ENCODE results near the gene AGAP1. TPM values are rescaled to one million over a fixed set of nuclear protein-coding genes. Genes with fewer than 3 reads are reported as not detected.

The AGAP1 gene
- total RNA-seq: 13.3 and 22.3 TPM in 2 replicates

DNA sequence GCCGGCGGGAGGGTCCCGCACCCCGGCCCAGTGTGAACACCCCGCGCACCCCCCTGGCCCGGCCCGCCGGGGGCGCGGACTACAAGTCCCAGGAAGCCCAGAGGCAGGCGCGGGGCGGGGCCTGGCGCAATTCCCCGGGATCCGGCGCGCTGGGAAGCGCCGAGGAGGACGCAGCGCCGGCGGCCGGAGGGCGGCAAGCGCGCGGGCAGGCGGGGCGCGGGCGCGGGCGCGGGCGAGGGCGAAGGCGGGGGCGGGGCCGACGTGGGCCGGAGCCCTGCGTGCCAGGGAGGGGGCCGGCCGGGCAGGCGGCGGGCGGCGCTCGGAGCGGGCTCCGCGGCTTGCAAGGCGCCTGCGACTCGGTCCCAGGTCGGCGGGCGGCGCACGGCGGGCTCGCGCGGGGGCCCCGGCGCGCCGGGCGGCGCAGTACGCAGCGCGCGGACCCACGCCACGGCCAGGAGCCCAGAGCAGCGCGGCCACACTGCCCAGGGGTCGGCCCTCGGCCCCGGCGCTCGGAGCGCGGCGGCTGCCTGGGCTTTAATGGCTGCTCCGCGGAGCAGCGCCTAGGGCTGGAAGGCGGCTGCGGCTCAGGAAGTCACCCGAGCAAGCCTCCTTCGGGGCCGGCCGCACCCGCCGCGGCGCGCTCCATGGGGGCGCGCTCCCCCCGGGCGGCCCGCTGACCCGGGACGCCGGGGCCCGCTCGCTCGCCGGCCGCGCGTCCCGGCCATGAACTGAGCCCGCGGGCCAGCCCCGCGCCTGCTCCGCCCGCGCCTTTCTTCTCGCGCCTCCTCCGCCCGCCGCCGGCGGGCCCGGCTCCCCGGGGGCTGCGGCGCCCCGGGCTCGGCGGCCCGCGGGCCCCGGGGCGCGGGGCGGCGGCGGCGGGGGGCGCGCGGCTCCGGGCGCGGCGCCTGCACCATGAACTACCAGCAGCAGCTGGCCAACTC is at the start of gene AGAP1:
Gene AGAP1 (plus strand): TSS at position 269 of the 941 bp plus-strand sequence.
- DNase-seq (ENCODE audit: extremely low read depth, low read depth, low spot score): no peak

DNA sequence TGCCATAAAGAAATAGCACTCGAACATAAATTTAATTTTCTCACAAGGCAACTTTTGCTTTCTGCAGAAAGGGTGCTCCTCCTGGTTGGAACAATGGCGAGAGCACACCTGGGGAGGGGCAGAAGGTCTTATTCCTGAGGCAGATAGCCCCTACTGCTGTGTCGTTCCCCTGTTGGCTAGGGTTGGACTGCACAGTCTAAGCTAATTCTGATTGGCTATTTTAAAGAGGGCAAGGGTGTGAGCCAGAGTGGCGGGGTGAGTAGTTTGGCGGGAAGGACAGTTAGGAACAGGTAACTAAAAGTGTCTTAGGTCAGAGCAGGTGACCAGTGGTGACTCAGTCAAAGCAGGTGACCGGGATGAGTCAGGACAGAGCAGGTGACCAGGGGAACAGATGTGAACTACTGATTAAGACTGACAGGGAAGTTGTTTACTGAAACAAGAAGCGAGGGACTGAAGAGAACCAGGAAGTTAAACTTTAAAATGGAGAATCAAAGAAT is 49.7 kb upstream of the AGAP1 start:
- no peak for DNase-seq (ENCODE audit: extremely low read depth, low read depth, low spot score)

DNA sequence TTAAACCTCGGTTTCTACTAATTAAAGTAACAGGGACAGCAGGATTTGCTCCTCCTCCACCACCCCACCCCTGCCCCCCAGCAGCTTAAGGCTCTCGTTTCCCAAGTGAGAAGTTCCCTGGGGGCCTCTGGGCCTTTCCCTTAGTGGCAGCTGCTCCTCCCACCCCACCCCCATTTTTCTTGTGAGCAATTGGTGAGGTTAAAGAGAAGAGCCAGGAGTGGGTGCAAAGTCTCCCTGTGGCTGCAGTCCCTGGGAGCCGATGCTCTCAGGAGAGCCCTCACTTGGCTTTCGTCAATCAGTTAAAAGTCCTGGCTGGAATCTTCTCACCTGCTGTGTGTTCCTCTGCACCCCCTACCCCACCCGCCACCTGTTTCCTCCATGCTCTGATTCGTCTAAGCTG is 48.7 kb upstream of the AGAP1 start:
- no peak for DNase-seq (ENCODE audit: extremely low read depth, low read depth, low spot score)

DNA sequence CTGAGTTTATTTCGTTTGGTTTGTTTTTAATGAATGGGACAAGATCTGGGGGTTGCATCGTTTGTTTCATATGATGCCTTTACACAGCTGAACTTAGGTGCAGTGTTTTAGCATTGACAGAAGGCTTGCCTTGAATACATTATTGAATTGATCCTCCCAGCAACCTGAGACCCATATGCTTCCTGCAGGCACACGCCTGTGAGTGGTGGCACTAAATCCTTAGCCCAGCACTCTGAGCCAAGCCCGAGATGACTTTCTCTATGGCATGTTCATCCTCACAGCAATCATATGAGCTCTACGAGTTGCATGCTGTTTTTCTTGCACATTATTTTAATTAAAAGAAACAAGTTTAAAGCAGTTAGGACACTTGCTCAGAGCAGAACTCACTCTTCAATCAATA is 47.8 kb upstream of the AGAP1 start:
- DNase-seq (ENCODE audit: extremely low read depth, low read depth, low spot score): no peak

DNA sequence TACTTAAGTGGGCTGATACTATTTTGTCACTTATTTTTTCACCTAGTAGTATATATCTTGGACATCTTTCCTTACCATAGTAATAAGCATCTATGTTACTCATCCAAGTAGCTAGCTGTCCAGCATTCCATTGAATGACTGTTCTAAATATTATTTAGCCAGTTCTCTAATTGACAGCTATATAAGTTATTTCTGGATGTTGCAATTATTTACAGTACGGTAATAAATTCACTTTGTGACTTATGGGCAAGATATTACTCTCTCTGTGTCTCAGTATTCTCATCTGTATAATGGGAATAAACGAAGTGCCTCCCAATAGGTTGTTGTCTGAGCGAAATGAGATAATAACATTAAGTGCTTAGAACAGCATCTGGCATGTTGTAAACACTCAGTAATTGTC is 46.6 kb upstream of the AGAP1 start:
- DNase-seq (ENCODE audit: extremely low read depth, low read depth, low spot score): no peak

DNA sequence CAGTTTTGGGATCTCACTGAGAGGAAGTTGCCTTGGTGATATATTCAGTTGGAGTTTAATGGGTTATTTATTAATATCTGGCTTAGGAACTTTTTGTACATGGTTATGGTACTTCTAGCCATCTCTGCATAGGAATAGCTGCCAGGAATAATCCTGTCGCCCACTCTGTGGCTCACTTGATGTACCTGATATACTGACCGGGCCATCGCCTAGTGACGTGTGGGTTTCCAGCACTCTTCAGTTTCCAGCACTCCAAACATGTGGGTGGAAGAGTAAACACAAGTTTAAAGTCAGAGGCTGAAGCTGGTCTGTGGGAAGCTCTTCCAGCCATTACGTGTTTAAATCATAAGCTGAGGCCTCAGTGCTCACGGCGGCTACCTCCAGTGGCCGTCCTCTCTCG is 44.3 kb upstream of the AGAP1 start:
- DNase-seq (ENCODE audit: extremely low read depth, low read depth, low spot score): no peak

DNA sequence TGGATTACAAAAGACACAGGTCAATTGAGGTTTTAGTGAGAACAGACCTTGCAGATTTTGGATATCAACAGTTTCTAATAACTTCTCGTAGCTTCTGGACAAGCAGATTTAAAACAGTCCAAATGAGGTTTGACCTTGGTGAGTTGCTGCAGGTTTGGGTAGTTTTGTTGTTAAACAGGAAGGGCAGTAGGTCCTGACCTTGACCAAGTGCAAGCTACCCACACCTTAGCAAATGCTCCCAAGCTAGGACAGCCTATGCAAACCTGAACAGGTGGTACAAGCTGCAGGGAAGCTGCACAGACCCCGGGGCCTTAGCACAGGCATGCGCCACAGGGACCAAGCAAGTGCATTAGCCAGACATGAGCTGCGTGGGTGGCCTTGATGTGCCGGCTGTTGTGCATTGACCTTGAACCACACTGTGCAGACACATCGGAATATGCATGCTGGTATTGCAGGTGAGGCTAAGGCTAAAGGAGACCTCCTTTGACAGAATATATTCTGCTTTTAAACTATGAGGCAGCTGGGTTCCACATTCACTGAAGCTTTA is 40.2 kb upstream of the AGAP1 start:
- DNase-seq (ENCODE audit: extremely low read depth, low read depth, low spot score): no peak

DNA sequence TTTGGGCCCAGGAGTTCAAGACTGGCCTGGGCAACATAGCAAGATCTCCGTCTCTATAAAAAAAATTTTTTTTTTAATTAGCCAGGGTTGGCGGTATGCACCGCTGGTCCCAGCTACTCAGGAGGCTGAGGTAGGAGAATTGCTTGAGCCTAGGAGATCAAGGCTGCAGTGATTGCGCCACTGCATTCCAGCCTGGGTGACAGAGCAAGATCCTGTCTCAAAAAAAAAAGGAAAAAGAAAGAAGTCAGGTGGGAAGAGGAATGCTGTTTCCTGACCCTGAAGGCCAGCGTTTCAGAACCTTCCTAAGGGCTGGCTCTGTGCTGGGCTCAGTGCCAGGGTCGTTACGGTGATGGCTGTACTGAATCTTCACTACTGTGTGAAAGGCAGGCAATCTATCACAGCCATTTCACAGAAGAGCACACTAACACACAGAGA is 35.0 kb upstream of the AGAP1 start:
- no peak for DNase-seq (ENCODE audit: extremely low read depth, low read depth, low spot score)

DNA sequence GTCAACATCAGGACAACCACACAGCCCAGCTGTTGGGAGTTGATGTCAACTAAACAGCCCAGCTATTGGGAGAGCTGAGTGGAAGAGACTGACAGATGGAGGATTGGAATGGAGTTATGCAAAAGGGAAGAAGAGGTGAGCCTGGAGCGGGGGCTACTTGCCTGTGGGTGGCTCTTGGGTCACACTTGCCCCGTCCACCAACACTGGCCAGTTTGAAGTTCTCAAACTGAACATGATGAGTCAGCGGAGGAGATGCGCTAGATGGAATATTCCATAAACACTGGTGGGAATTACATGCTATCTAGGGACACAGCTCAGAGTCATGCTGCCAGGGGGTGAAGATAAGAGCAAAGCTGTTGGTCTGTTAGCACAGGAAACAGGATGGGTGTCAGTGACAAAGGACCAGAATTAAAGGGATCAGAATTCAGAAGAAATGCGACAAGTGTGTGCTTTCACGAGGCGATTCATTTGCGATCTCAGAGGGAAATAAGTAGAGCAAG is 33.2 kb upstream of the AGAP1 start:
- DNase-seq (ENCODE audit: extremely low read depth, low read depth, low spot score): no peak

DNA sequence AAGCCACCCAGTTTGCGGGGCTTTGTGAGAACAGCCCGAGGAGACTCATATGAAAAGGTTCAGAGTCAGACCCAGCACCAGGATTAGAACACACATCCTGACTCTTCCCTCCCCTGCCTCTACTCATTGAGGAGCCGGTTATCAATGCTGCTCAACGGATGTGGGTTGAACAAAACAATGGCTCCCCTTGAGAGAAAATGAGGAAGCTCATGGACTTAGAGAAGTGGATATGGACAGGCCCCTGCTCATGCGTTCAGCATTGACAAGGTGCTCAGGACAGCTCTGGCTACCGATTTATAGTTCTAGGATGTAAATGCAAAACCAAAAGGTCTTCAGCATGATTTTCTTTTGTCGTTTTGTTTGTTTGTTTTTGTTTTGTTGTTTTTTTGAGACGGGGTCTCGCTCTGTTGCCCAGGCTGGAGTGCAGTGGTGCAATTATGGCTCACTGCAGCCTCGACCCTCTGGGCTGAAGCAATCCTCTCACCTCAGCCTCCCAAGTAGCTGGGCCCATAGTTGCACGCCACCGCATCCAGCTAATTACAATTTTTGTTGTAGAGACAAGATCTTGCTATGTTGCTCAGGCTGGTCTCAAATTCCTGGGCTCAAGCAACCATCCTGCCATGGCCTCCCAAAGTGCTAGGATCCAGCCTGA is 32.0 kb upstream of the AGAP1 start:
- no peak for DNase-seq (ENCODE audit: extremely low read depth, low read depth, low spot score)

DNA sequence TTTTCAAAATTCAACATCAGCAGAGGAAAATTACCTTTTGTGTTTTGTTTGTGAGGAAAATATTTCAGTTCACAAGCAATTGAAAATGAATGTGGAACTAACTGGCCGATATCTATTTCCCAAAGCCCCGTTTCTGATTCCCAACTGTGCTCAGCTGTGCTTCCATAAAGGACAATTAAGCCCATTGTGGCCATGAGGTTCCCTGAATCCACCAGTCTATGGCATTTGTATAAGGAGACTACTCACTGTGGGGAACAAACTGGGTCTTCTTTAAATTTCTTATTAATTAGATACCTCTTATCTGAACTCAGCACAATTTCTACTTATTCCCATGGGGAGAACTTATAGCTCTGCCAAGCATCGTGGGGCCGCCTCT is 31.4 kb upstream of the AGAP1 start:
- no peak for DNase-seq (ENCODE audit: extremely low read depth, low read depth, low spot score)

DNA sequence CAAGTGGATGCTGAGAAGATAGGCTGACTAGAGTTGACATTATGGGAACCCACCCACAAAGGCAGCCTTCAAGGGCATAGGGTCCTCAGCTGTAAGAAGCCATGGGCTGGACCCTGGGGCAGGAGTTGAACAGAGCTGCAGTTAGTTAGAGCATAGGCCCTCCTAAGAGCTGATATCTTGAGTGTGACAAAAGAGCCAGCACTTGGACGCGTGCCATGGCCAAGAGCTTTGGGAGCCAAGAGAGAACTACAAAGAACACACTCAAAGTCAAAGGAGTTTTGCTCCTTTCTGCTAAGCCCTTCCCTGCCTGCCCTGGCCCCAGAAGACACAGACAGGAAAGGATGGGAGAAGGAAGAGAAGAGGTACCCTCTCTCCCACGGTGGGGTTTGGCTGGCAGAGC is 29.9 kb upstream of the AGAP1 start:
- DNase-seq (ENCODE audit: extremely low read depth, low read depth, low spot score): no peak

DNA sequence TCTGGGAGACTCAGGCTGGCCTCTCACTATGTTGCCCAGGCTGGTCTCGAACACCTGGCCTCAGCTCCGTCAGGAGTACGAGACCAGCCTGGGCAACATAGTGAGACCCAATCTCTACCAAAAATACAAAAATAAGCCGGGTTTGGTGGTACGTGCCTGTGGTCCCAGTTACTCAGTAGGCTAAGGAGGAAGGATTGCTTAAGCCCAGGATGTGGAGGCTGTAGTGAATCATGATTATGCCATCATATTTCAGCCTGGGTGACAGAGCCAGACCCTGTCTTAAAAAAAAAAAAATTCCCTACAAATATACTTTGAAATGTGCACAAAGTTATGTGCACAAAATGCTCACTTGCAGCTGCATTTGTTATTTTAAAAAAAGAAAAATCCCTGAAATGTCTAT is 26.3 kb upstream of the AGAP1 start:
- no peak for DNase-seq (ENCODE audit: extremely low read depth, low read depth, low spot score)

DNA sequence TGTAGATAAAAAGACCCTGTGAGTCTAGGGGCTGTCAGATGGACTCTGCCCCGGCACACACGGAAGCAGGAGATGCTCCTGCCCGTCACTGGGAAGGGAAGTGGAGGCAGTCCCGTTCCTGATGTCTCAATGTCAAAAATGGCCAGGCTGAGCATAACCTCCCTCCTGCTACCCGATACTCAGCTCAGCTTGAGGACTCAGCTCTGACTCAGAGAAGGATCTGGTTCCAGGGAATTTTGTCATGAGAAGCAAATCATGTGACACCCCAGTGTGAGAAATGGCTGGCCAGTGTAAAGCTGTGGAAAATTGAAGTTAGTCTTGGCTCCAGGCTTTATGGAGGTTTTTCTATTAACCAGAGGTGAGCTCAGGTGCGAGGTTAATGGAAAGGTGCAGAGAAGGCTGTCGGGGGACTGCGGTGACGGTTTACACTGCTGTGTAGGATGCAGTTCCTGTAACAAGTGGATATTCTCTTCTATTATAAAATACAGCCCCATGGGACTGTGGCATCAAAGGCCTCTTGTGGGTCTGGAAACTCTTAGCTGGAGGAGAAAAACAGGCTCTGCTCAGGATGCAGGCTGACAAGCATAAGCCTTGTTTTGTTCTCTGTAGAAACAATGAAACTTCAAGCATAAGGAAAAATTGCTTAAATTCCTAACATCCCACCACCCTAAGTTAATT is 24.7 kb upstream of the AGAP1 start:
- peak; percentile 5 for DNase-seq (ENCODE audit: extremely low read depth, low read depth, low spot score)

DNA sequence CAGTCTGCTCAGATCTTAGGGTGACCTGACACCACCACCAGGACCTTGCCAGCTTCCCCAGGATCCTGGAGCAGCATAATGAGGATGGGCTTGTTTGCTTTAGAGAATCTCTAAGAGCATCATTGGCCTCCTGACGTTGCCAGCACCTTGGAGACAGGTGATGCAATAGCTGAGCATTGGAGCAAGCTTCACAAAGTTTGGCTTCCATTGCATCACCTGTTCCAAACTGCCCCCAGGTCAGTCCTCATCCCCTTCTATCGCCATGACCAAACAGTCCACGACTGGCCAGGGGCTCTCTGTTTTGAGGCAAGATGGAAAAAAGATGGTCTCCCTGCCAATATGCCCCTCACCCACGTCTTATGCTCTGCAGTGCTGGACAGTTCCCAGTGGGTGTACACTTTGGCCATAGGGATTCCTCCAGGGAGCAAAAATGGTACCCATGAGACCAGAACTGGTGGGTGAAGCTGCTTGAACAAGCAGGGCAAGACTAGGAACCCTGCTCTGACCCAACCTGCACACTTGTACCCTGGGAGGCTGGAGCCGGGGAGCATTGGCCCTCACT is 22.6 kb upstream of the AGAP1 start:
- DNase-seq (ENCODE audit: extremely low read depth, low read depth, low spot score): no peak

DNA sequence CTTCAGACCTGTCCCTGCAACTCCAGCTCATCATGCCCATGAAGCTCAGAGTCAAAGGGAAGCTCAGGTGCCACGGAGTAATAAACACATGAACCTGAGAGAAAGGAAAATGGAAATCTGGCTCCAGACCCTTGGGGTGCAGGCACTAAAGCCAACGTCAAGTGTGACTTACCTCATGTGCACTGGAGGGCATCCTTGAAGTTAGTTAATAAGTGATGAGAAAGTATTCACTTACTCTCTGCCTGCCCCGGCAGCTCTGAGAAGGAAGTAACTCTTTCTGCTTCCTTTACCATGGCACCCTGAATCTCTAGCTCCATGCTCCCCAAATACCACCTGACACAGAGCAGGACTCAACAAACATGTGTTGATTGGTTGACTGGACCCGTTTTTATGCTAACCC is 21.4 kb upstream of the AGAP1 start:
- no peak for DNase-seq (ENCODE audit: extremely low read depth, low read depth, low spot score)

DNA sequence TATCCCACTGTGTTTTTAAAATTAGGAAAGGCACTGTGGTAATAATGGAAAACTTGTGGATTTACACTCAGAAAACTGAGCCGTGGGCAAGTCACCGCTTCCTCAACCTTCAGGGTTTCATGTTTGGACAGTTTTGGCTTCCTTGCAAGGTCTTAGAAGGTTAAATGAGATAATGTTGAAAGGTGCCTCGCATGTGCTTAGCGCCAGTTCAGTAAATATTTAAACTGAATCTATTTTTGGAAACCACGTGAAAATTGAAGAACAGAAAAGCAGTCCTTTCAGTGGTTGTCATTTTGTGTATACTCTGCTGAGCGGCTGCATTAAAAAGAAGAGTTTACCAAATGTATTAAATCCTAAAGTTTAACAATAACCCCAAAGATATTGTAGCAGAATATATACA is 15.2 kb upstream of the AGAP1 start:
- DNase-seq (ENCODE audit: extremely low read depth, low read depth, low spot score): no peak

DNA sequence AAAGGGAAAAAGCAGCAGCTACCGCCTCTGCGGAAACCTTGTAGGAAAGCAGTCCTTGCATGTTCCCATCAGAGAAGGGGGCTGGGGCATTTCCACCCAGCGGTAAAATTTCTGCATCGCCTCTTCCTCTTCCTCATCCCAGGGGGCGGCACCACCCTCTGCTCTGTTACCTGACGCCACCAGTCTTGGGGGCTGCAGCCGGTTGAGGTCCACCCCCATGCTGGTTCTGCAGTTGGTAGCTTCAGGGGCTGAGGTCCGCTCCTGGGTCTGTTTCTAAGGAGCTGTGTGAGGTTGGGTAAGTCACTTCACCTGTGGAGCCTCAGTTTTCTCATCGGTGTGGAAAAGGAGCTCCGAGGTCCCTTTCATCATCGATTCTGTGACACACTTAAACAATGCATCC is 14.2 kb upstream of the AGAP1 start:
- no peak for DNase-seq (ENCODE audit: extremely low read depth, low read depth, low spot score)

DNA sequence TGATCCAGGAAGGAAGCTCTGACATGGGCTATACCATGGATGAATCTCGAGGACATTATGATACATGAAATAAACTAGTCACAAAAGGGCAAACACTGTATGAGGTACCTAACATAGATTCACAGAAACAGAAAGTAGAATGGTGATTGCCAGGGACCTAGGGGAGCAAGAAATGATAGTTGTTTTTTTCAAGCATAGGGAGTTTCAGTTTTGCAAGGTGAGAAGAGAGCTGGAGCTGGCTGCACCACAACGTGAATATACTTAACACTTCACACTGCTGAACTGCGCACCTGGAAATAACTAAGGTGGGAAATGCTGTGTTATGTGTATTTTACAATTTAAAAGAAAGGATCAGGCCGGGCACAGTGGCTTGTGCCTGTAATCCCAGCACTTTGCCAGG is 13.2 kb upstream of the AGAP1 start:
- DNase-seq (ENCODE audit: extremely low read depth, low read depth, low spot score): no peak

DNA sequence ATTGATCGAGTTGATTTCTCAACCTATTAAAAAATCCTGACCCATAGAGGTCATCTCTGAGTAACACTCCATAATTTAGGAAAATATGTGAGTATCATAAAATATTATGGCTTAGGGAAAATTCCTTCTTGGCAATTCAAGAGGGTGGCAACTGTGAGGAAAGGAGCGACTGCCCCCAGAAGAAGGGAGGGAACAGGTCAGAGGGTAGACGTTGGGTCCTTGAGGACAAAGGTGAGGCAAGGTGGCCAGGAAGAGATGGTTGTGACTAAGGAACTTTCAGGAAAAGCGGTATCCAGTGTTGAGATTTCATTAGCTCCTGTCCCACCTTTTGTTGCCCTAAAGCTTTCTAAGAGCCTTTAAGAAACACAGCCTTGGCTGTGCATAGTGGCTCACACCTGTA is 10.5 kb upstream of the AGAP1 start:
- no peak for DNase-seq (ENCODE audit: extremely low read depth, low read depth, low spot score)

DNA sequence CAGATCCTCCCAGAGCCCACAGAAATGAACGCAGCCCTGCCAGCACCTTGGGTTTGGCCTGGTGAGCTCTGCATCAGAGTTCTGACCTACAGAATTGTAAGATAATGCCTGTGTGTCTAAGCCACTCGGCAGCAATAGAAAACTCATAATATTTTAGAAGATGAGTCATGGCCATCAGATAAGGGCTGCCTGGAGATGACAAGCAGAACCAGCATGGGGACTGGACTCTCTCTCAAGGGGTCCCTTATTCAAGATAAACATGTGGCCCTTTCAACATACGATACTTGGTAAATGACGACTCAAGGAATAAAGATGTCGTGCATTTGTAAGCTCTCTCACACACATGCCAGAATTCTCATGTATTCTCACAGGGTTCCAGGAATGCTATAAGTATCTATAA is 8.5 kb upstream of the AGAP1 start:
- DNase-seq (ENCODE audit: extremely low read depth, low read depth, low spot score): no peak

Data from glomerular endothelial cell (primary cell).